PFSK-1 (cell line): Measurements from ENCODE around the gene CTIF.

ENCODE experiments used
- FOXP2 ChIP-seq: optimal IDR thresholded peaks from 2 replicates; pipeline ENCODE3; 2011; ENCODE audit warnings: borderline replicate concordance, control low read depth, inconsistent platforms; ENCODE audit not compliant: insufficient read depth; ENCODE audit errors: extremely low read length, extremely low read depth
- POLR2AphosphoS5 ChIP-seq: IDR thresholded peaks from 2 replicates; pipeline ENCODE4 v1.6.1; 2012; ENCODE audit warnings: low read depth, mild to moderate bottlenecking, control low read depth, low read length, moderate library complexity
- TF ChIP-seq, protein P1 (sequence below), 2 experiments: IDR thresholded peaks; 2 replicates each; pipeline versions ENCODE4 v1.6.1 to v1.8.0; 2011 to 2012; ENCODE audit warnings: low read depth in 2 of 2, low read length in 2 of 2, control low read depth in 1 of 2, inconsistent platforms in 1 of 2, mild to moderate bottlenecking in 1 of 2, moderate library complexity in 1 of 2; ENCODE audit not compliant: insufficient read depth in 1 of 2

DNA sequence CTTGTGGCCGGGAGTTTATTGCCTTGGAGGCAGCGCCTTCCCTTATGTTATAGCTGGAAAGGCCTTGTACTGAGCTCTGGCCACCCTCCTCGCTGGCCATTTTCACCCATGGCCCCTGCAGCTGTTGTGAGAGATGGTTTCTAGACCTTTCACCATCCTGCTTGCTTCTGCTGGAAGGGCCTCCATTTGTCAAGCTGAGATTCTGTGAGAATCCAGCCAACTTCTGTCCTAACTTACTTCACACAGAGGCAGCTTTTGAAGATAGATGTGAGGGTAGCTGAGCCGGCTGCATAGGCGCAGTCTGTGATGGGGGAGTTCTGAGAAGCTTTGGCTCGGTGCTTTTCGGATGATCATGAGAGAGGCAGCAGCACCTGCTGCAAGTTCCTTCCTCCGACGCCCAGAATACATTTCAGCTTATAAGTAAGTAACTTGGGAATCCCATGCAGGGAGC lies 8.7 kb downstream of the CTIF start:
- TF ChIP-seq FOXP2 (no peak), POLR2AphosphoS5 (no peak)
- TF ChIP-seq, protein P1, sequence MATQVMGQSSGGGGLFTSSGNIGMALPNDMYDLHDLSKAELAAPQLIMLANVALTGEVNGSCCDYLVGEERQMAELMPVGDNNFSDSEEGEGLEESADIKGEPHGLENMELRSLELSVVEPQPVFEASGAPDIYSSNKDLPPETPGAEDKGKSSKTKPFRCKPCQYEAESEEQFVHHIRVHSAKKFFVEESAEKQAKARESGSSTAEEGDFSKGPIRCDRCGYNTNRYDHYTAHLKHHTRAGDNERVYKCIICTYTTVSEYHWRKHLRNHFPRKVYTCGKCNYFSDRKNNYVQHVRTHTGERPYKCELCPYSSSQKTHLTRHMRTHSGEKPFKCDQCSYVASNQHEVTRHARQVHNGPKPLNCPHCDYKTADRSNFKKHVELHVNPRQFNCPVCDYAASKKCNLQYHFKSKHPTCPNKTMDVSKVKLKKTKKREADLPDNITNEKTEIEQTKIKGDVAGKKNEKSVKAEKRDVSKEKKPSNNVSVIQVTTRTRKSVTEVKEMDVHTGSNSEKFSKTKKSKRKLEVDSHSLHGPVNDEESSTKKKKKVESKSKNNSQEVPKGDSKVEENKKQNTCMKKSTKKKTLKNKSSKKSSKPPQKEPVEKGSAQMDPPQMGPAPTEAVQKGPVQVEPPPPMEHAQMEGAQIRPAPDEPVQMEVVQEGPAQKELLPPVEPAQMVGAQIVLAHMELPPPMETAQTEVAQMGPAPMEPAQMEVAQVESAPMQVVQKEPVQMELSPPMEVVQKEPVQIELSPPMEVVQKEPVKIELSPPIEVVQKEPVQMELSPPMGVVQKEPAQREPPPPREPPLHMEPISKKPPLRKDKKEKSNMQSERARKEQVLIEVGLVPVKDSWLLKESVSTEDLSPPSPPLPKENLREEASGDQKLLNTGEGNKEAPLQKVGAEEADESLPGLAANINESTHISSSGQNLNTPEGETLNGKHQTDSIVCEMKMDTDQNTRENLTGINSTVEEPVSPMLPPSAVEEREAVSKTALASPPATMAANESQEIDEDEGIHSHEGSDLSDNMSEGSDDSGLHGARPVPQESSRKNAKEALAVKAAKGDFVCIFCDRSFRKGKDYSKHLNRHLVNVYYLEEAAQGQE (IDR thresholded peaks at IDR 0.05; ENCODE audit: insufficient read depth in 1 of 2, low read depth in 2 of 2, low read length in 2 of 2): no peak
